GM18511 (cell line): ENCODE results near the gene ENOX1.
"Not testable (repeated sequence)": the region's sequence is repeated elsewhere in the genome, so short reads cannot be mapped to it uniquely, and the experiment has no call there.

Source experiments
- ATAC-seq: cut with Tn5 transposase; IDR thresholded peaks from one replicate; pipeline ENCODE4 v1.9.1; 2021; ENCODE audit warnings: mild to moderate bottlenecking, moderate library complexity; ENCODE audit not compliant: unreplicated experiment

Gene ENOX1

DNA sequence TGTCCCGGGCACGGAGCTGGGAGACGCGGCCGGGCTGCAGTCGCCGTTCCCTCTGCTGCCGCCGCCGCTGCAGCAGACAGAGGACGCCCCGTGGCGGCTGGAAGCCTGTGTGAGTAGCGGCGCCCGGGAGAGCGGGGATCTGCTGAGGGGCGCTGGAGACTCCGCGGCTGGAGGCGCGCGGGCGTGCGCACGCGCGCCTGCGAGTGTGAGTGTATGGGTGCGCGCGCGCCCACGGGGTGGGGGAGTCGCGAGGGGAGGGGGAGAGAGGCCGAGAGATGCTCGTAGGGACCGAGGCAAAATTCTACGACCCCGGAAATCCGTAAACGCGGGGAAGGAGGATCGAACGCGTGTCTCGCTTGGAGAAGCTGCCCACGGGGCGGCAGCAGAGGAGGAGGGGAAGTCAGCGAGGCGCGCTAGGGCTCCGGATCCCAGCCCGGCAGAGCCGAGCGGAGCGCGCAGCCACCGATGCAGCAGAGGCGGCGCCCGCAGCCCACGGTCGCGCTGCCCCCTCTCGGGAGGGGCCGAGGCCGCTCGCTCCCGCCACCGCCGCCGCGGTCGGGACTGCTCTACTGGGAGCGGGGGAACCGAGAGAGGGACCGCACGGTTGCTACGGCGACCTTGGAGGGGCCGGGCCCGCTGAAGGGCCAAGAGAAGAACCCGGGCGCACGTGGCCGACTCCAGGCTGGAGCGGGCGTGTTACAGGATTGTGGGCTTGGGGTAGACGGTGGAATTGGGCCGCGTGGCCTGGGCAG lies at the start of gene ENOX1:
Gene ENOX1 (minus strand): TSS at position 207 of the 752 bp plus-strand sequence.
- no peak for ATAC-seq

DNA sequence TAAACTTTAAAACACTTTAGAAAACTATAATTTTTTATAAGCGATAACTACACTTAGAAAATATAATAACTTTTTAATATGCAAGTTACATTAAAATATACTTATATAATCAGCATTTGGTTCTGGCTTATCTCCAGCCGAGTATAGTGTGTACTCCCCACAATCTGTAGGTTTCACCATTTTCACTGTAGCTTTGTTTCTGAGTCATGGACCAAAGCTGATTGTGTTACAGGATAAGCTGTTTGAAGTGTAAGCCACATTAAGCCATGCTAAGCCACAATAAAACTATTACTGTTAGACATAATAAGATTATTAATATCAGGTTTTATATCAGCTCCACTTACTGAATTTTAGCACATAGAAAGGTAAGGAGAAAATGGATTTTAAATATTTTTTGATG lies 48.9 kb upstream of the ENOX1 start:
- ATAC-seq, result no peak

DNA sequence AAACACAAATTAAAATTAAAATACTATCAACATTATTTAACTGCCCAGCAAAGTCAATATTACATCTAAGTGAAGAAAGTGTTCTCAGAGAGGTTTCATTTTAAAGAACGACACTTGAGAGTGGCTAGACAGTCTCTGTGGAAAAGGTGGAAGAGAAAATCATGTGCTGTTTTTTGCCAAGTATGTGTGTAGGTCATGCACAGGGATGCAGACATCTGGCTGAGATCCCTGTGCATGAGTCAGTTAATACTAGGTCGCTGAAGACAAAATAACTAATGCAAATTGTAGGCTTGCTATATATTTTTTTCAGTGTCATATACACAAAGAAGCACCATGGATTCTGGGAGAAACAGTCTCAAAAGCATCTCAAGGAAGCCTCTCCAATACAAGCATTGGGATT lies 44.3 kb upstream of the ENOX1 start:
- no peak for ATAC-seq

DNA sequence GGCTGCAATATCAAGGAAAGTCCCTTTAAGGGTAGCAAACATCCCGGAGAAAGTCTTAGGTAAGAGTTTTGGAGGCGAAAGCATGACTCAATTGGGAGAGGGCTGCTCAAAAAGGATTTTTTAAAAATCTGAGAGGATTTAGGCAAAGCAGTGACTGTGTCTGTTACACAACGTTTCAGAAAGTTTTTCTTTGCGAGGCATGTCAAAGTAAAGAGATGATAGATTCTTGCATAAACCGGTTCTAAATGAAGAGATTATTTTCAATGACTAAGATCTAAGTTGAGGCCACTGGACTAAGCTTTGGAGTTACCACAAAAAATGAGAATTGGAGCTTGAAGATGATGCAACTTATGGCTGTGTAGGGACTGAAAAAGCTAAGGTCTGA lies 43.7 kb upstream of the ENOX1 start:
- ATAC-seq, result no peak

DNA sequence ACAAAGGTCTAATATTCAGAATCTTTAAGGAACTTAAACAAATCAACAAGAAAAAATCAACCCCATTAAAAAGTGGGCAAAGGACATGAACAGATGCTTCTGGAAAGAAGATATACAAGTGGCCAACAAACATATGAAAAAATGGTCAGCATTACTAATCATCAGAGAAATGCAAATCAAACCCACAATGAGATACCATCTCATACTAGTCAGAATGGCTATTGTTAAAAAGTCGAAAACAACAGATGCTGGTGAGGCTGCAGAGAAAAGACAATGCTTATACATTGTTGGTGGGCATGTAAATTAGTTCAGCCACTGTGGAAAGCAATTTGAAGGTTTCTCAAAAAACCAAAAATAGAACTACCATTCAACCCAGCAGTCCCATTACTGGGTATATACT lies 37.9 kb upstream of the ENOX1 start:
- ATAC-seq, result not testable (repeated sequence)

DNA sequence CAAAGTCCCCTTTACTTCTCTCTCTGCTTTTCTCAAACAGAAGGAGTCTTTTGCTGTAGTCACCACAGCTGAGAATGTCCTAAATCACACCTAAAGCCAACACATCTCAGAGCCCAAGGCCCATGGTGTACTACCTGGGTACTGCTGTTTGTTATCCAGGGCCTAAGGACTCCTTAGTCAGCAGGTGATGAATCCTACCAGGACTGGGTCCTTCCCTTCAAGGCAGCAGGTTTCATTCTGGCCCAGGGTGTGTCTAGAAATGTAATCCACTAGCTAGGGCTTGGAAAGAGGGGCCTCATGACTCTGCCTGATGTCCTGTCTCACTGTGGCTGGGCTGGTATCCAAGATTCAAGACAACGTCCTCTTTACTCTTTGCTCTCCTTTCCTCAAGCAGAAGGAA lies 36.2 kb upstream of the ENOX1 start:
- no peak for ATAC-seq

DNA sequence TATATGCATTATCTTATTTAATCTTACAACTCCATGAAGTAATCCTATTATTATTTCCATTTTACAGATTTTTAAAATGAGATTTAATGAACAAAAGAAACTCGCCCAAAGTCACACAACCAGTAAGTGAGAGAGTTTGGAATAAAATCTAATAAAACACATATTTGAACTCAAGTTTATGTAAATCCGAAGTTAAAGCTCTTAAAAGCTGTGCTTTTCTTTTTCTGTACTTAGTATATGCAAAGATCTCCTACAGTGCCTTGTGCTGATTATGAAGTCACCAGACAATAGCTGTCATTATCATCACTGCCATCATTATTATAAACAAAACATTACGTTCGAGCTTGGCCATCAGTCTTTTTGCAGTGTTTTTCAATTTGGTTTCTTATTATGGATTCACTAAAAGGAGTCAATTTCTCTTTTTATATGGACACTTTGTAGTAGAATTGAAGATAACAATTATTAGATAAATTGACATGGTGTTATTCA lies 29.7 kb upstream of the ENOX1 start:
- ATAC-seq, result no peak

DNA sequence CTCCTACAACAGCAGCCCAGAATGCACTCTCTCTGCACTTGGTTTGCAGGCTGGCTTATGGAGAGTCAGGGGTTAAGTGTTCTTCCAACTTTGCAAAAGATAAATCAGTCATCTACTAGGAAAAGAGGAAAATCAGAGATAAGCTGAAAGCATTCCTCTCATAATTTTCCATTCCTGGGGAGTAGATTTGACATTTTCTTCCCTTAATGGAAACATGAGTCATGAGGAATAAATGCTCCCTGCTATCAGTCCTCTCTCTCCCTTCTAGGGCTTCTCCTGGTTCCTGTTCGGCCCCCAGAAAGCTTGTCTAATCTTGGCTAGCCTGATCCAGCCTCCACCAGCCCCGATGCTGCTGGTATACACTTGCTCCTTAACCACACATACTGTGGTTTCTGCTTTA lies 28.4 kb upstream of the ENOX1 start:
- ATAC-seq, result no peak

DNA sequence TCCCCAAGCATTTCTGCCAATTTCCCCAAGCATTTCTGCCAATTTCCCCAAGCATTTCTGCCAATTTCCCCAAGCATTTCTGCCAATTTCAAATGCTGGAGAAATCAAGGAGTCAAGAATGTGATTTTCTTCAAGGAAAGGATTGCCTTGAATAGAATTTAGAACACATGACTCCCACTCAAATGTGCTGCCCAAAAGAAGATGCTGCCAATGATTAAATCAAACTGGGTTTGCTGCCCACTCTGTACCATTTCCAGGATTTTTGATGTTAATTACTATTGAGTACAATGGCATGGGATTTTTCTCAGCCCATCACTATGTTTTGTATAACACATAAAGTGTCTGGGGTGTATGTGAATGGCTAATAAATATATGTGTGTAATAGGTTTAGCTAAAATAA lies 21.9 kb upstream of the ENOX1 start:
- ATAC-seq, result no peak

DNA sequence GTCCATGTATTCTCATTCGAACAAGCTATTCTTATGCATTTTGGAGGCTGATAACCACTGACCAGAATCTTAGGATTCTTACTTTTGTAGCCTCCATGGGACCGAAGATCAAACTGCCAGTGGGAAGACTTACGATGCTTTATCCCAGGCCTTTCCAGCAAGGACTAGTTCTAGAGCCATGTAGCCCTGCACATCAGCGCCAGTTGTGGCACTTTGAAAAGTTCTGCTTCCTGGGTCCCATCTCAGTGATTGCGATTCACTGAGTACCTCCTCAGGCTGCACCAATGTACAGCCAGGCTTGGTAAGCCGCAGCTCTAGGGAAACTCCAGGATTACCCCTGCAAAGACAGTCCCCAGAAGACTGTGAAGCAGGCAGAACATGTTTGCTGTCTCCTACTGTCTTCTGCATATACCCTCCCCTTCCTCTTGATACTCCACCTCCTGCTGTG lies 18.9 kb upstream of the ENOX1 start:
- no peak for ATAC-seq

DNA sequence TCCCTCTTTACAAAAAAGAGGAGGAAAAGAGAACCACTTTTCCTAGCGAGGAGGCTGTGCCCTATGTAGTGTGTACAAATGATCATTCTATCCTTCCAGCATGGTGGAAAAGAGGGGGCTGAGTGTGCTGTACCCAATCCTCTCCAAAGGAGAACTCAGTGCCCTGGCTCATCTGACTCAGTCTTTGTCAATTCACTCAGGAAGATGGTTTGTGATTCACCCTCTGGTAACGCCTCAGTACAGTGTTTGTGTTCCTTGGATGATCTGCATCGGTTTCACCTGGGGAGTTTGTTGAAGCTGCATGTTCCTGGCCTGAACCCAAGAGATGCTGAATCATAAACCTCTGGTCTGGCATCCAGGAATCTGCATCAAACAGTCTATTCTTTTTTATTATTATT lies 18.3 kb upstream of the ENOX1 start:
- ATAC-seq, result no peak

DNA sequence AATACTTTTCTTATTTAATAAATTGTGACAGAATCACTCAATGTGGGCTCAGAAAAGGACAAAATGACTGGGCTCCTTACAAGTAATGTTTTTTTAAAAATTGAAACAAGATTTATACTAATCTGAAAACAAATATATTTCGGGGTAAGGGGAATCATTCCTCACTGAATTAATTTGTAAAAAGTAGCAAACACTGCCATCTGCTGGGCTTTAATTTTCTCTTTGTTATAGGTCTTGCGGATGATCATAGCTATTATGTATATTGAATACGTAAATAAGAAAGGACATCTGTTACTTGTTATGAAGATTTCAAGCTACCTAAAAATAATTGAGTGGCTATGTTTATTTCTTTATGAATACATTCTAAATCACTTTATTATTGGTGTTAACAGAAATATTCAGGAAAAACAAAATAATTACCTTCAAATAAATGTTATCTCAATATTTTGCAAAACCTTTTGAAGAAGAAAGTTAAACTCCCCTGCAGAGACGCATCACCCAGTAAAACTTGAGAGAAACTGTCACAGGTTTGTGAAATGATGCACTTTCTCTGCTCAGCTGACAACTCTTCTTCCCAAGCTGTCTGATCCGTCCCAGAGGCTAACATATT lies 17.8 kb upstream of the ENOX1 start:
- ATAC-seq, result no peak

DNA sequence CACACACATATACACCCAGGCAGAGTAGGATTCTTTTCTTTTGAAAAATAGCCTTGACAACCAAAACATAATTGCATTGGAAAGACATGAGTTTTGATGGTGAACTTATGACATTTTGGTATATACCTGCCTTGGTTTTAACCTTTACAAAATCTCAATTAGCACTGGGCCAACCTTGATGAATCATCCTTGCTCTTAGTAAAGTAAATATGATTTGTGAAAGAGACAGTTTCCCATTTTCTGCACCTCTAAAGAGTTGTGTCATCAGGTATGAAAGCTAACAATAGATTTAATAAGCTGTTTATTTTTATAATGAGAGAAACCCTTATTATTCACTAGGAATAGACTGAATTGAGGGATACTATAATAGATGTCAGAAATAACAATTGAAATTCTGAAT lies 15.7 kb upstream of the ENOX1 start:
- ATAC-seq, result no peak

DNA sequence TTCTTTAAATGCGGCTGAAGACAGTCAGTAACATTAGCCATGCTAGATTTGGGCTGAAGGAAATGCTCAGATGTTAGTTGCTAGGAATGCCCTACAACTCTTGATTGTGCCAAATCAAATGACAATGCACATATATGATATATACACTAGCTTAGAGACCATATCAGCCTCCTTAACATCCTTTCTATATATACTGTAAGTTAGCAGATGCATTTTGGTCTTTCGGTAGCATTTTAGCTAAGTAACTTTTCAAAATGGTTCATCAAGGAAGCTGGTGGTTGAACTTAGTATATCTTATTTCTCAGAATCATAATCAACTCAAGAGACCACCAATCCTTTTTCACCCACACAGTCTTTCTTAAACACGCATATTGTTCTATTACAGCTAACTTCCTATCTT lies 14.1 kb upstream of the ENOX1 start:
- ATAC-seq, result no peak

DNA sequence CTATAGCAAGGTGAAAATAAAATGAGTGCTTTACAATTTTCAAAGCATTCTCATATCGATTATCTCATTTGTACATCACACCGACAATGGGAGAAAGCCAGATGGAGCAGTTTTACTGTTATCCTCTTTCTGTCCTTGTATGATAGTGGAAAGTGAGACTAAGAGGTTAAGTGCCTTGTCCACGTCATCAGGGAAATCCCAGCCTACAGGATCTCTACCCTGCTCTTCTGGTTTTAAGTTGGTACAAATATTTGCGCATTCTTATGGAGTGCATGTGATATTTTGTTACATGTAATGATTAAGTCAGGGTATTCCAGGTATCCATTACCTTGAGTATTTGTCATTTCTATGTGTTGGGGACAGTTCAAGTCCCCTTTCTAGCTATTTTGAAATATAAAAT lies 12.4 kb upstream of the ENOX1 start:
- no peak for ATAC-seq

DNA sequence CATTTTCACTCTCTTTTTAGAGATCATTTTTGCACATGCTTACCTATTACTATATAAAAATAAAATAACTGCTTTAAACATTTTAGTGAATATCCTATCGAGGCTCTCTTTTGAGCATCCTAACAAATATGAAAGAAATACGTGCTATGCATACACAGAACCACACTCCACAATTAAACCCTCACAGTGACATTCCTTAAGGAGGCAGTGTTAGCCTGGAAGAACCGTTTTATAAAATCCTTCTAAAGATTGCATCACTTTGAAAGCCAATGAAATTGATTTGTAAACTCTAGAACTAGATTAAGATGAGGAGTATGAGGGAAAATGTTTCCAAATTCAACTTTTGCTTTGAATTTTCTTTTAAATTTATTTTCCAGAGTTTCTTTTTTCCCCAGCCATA lies 11.1 kb upstream of the ENOX1 start:
- ATAC-seq, result no peak

DNA sequence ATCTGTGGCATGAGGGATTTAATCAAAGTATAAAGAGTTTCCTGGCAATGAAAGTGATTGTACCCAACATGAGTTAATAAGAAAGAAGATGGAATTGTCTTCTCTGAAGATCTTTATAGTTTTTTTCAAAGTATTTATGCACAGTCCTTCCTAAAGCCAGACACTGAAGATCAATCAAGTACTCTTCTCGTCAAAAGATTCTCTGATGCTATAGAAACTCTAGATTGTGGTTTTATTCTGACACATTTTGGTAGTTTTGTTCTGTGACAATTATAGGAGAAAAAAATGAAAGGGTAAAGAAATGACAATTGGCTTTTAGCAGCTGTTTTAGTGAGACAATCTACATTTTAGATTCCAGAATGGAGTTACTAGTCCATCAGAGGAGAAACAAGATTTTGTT lies 10.4 kb upstream of the ENOX1 start:
- ATAC-seq, result no peak

DNA sequence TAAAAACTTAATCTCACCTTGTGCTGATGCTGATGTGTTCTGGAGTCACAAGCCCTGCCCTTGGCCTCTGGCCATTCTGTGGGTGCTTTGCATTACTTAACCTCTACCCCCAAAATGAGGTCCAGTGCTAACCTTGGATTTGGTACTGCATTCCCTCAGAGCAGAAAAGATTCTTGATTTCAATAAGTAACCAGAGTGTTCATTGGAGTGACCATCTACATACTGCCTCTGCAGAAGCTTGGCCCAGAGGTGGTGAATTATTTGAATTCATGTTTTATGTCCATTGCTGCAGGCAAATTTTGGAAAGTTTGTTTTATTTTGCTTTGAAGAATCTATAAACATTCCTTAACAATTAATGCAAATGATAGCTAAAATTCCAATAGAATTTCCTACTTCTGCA lies 7.6 kb upstream of the ENOX1 start:
- ATAC-seq, result no peak

DNA sequence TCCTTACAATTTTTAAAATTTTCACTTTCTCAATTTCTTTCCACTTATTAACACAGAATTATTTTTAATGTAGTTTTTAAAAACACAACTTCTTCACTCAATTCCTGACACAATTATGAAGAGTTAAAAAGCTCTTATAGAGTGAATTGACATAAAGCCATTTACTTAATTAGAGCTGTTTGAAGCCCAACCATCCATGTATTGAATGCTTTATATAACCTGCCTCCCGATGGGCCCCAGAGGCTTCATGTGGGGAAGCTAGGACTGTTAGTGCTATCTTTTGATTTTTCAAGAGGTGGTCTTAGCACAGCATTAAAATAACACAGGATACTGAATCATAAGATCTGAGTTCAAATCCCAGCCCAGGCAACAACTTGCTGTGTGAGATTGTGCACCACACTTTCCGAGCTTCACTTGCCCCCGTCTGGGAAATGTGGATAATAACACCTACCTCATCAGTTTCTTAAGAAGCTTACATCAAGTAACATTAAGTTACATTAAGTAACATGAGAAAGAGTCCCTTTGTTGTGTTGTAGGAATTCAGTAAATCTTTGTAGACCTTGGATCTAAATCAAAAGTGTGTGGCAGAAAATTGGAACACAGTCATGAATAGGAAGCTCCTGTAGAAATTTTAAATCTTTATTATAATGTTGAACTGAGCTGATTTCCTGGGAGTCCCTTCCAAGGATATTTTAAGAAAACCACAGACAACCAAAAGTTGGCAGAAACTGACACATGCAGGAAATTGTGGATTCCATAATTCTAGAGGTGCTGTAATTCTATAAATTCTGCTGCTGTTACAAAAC lies 5.5 kb upstream of the ENOX1 start:
- no peak for ATAC-seq

DNA sequence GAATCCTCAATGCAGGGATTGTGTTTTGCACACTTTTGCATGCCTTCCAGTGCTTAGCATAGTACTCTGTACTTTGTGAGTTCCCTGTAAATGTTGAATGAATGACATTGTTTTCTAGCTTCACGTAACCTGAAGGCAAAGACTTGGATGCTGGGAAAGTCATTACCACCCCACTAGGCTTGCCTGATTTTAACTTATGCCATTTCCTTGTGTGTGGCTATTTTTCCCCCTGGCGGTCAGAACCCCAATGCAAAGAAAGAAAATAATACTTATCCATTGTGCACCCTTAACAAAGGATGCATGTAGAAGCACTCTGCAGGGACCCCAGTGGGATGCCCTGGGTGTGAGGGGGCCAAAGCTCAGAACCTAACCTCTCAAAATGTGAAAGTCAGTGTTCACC lies 1.2 kb upstream of the ENOX1 start:
- ATAC-seq, result no peak

DNA sequence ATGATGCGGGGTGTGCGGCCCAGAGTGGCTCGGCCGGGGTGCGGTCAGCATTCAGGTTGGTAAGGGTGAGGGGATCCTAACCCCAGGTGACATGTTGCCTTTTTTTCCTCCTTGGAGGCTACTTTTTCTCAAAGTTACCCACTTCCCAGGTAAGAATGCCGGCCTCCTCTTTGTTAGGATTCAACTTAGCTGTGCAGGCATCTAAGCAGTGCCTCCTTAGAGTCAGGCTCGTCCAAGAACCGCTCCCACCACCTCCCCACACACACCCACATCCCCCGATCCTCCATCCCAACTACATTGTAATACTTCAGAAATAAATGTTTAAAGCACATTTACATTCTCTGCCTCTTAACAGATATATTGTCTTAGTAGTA lies 733 bp upstream of the ENOX1 start:
- no peak for ATAC-seq

DNA sequence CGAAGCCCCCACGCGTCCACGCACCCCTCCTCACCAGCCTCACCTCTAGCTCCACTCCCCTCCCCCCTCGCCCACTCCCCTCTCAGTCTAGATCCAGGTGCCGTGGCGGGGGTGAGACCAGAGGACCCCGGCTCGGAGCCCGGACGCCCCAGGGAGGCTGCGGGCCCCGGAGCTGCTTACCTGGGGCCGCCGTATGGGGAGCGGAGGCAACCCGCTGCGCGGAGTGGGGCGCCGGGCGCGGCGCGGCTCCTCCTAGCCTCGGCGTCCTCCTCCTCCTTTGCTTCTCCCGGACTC lies 353 bp downstream of the ENOX1 start:
- ATAC-seq, result no peak
